Brain microvascular endothelial cell (primary cell): ENCODE measurements around the gene DUSP8.

ENCODE experiments used
- DNase-seq: peaks from one replicate; pipeline ENCODE4 v3.0.0-alpha.2; 2020
- H3K27ac ChIP-seq: fragments of 250-450 bp; sonication (Bioruptor Pico); 2 replicates; pipeline ENCODE4 v1.5.1; 2020; ENCODE audit warnings: mild to moderate bottlenecking, moderate library complexity
- H3K27me3 ChIP-seq: fragments of 250-450 bp; sonication (Bioruptor Pico); replicated peaks from 2 replicates; pipeline ENCODE4 v1.5.1; 2020; ENCODE audit warnings: mild to moderate bottlenecking
- H3K36me3 ChIP-seq: fragments of 250-450 bp; sonication (Bioruptor Pico); replicated peaks from 2 replicates; pipeline ENCODE4 v1.5.1; 2020; ENCODE audit warnings: mild to moderate bottlenecking
- H3K4me3 ChIP-seq: 2 replicates; pipeline ENCODE4 v1.5.1; 2011; ENCODE audit warnings: low read depth, mild to moderate bottlenecking, control low read depth, low read length, moderate library complexity
- in situ Hi-C: cut with HindIII; loops from 2 replicates; pipeline ENCODE4 v1.10.0; 2017; ENCODE audit warnings: low sequenced_read_pairs, low pct_ligation_motif_present
- TF ChIP-seq, protein P1 (sequence below): IDR thresholded peaks from 2 replicates; pipeline ENCODE4 v1.5.1; 2011; ENCODE audit warnings: low read depth, mild to moderate bottlenecking, moderate library complexity, low read length, control low read depth, inconsistent platforms; ENCODE audit errors: missing control alignments

Gene DUSP8

GRCh38 chr11:1508986-1509385 is 63.1 kb downstream of the DUSP8 start:
- no peaks in the 10 kb centered on the region for H3K36me3 ChIP-seq
- TF ChIP-seq, protein P1, sequence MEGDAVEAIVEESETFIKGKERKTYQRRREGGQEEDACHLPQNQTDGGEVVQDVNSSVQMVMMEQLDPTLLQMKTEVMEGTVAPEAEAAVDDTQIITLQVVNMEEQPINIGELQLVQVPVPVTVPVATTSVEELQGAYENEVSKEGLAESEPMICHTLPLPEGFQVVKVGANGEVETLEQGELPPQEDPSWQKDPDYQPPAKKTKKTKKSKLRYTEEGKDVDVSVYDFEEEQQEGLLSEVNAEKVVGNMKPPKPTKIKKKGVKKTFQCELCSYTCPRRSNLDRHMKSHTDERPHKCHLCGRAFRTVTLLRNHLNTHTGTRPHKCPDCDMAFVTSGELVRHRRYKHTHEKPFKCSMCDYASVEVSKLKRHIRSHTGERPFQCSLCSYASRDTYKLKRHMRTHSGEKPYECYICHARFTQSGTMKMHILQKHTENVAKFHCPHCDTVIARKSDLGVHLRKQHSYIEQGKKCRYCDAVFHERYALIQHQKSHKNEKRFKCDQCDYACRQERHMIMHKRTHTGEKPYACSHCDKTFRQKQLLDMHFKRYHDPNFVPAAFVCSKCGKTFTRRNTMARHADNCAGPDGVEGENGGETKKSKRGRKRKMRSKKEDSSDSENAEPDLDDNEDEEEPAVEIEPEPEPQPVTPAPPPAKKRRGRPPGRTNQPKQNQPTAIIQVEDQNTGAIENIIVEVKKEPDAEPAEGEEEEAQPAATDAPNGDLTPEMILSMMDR: no peak
- in situ Hi-C loops: no loop called here
- no peak overlapping the region for H3K27ac ChIP-seq
- no peaks in the 10 kb centered on the region for H3K27me3 ChIP-seq
- DNase-seq: no peak
- H3K4me3 ChIP-seq: no peak overlapping the region

GRCh38 chr11:1508491-1508891 is 63.6 kb downstream of the DUSP8 start:
- Histone ChIP-seq H3K27me3 (no peaks in the 10 kb centered on the region), H3K36me3 (no peaks in the 10 kb centered on the region), H3K4me3 (no peak overlapping the region), H3K27ac (no peak overlapping the region)
- no peak for DNase-seq
- in situ Hi-C loops: no loop called here
- TF ChIP-seq, protein P1: no peak

GRCh38 chr11:1507381-1508140 is 64.5 kb downstream of the DUSP8 start:
- no peak overlapping the region for H3K27ac ChIP-seq
- DNase-seq: no peak
- no peak overlapping the region for H3K4me3 ChIP-seq
- in situ Hi-C loops: no loop called here
- no peaks in the 10 kb centered on the region for H3K27me3 ChIP-seq
- TF ChIP-seq, protein P1: no peak
- H3K36me3 ChIP-seq: no peaks in the 10 kb centered on the region

DNA sequence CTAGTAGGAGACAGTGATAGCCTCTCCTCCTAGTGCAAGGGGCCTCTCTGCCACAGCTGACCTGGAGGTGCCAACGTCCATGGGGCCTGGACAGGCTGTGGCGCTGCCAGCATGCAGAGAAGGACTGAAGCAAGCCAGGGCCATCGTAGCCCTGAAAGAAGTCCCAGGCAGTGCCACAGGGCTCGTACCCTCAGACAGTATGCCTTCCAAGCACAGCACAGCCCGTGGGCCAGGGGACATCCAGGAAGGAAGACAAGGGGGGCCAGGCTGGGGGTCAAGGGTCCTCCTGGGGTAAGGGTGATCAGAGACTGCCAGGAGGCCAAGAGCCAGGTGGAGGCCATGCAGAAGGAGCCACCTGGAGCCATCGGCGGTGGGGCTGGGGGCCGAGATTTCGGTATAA is 65.1 kb downstream of the DUSP8 start:
- H3K4me3 ChIP-seq: no peak overlapping the region
- in situ Hi-C loops: no loop called here
- no peak overlapping the region for H3K27ac ChIP-seq
- no peak for DNase-seq
- H3K27me3 ChIP-seq: no peaks in the 10 kb centered on the region
- TF ChIP-seq, protein P1: no peak
- H3K36me3 ChIP-seq: no peaks in the 10 kb centered on the region

GRCh38 chr11:1505480-1505879 is 66.6 kb downstream of the DUSP8 start:
- H3K4me3 ChIP-seq: no peak overlapping the region
- in situ Hi-C loops: no loop called here
- TF ChIP-seq, protein P1: peak; percentile 13
- H3K36me3 ChIP-seq: no peaks in the 10 kb centered on the region
- no peak for DNase-seq
- H3K27me3 ChIP-seq: no peaks in the 10 kb centered on the region
- H3K27ac ChIP-seq: no peak overlapping the region
